RPMI7951 (cell line): Measurements from ENCODE around the gene PHF11. TPM values are rescaled to one million over a fixed set of nuclear protein-coding genes. Genes with fewer than 3 reads are reported as not detected.

Experiments used
- DNase-seq: peaks from one replicate; pipeline ENCODE4 v3.0.0-alpha.2; 2012; ENCODE audit warnings: low read depth
- total RNA-seq: library from RNA; depleted of rRNA; stranded (reverse); fragments of >200 nt; shearing (Covaris generic); gene quantifications from 2 replicates; pipeline ENCODE4 v1.2.3, GENCODE V29; 2014

The PHF11 gene
- total RNA-seq, 1 experiment from 2014 or later, result 20.2 TPM

DNA sequence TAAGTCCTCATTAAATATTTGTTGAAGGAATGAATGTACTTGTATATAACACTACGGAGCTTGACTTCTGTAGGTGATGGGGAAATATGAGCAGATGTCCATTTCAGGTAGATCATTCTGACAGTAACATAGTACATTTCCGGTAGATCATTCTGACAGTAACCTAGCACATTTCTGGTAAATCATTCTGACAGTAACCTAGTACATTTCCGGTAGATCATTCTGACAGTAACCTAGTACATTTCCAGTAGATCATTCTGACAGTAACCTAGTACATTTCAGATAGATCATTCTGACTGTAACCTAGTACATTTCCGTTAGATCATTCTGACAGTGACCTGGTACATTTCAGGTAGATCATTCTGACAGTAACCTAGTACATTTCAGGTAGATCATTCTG lies 2.5 kb downstream of the PHF11 start:
- DNase-seq, result no peak

- DNase-seq, result peak; percentile 79
Measured at GRCh38 chr13:49499889-49500660, 4.3 kb downstream of the PHF11 start.

- no peak for DNase-seq
Measured at GRCh38 chr13:49502954-49503353, 7.2 kb downstream of the PHF11 start.

- no peak for DNase-seq
Measured at GRCh38 chr13:49503951-49504350, 8.2 kb downstream of the PHF11 start.

DNA sequence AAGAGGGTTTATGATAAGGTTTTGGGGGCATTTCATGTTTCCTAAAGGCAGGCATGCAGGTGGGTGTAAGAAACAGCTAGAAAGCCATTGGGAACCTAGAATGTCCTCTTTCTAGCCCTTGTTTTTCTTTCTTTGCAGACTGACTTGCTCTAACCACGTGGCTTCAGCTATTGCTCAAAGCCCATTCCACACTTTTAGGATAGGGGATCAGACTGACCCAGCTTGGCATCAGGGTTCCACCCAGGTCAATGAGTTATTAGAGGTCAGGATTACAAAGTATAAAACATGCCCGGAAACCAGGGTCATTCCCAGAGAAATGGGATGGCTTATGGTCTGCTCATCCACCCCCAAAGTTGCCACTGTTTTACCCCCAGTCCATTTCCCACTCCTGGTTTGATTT lies 16.8 kb downstream of the PHF11 start:
- no peak for DNase-seq

DNA sequence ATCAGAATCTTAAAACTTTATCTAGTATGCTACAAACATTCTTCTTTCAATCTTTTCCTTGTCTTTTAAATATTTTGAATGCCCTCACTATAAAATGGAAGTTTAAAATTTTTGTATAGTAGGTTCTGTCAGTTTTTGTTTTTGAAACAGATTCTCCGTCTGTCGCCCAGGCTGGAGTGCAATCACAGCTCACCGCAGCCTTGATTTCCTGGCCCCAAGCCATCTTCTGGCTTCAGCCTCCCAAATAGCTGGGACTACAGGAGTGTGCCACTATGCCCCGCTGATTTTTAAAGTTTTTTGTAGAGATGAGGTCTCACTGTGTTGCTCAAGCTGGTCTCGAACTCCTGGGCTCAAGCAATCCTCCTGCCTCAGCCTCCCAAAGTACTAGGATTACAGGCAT lies 20.7 kb downstream of the PHF11 start:
- no peak for DNase-seq

DNA sequence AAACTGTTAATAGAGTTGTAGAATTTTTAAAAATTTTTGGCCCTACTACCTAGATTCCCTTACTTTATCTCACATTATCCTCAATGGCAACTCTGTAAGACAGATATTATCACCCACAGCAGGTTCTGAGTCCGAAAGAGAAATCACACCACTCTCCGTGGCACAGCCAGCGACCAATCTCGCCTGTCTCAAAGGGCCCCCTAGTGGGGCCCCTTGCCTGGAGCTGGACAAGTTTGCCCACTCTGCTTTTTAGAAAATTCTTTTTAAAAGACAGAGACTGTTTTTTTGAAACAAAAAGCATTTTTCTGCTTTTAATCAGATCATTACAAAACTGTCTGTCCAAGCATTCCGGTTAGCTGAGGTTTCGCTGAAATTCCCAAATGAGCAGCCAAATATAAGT lies 21.7 kb downstream of the PHF11 start:
- peak; percentile 8 for DNase-seq

DNA sequence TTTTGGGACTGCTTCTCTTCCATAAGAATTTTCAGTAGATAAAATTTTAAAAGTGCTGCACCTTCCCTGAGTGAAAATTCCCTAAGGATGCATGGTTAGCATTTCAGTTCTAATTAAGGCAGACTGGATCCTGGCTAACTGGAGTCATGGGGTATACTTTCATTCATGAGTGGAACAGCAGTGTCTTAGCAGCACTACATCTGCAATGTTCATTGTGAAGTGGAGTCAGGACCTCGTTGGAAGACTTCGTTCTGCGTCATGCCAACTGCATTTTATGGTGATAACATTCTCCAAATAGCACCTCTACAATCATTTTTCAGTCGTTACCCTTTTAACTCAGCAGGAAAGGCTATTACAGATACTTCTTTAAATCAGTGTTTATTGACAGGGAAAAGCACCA lies 25.5 kb downstream of the PHF11 start:
- no peak for DNase-seq

- no peak for DNase-seq
Measured at GRCh38 chr13:49524740-49525501, 29.2 kb downstream of the PHF11 start.

DNA sequence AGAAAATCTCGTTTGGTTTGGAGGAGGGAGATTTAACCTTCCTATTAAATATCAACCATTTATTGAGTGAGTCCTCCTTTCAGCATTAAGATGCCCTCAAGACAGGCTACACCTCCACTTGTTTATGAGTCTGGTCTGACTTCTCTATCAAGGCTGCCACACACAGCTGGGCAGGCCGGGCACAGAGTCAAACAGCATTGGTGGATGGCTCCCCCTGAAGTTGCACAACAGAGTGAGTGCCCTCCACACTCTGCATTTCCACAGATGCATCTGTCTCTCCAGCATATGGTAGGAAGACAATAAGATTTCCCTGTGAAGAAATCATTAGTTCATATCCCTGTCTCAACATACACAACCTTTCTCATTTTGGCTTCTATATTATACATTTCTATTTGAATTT lies 31.4 kb downstream of the PHF11 start:
- DNase-seq, result no peak

DNA sequence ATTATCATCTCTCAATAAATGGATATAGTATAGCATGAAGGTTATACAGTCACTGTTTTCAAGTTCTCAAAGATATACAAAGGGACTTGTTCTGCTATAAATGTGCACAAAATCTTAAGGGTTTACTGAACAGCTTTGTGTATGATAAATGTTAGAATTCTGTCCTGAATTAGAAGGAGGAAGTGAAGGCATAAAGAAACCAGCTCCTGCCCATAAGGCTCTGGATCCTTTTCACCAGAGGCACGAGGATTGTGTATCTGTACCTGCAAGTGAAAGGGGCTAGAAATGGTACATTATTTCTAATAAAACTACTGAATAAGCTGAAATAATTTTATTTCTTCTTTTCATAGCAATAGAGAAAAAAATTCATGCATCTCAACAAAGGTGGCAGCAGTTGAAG lies 32.4 kb downstream of the PHF11 start:
- no peak for DNase-seq

- DNase-seq, result no peak
Measured at GRCh38 chr13:49530457-49530856, 34.7 kb downstream of the PHF11 start.

GRCh38 chr13:49532593-49532992 lies 36.8 kb downstream of the PHF11 start:
- DNase-seq, result no peak

DNA sequence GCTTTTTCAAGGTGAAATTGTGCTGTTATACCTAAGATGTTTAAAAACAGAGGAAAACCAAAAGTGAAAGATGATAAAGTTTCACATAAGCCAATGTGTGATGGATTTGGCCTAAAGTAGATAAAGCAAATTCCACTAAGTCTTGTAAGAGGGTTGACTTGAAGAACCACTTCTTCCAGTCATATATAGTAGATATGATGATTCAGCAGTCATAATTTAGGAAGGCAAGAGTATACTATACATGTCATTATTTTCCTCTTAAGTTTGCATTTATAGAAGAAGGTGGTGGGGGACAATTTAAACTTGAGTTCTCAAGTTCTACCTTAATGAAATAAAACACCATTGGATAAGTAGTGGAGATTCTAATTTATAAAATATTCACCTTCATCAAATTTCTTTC lies 37.3 kb downstream of the PHF11 start:
- no peak for DNase-seq

DNA sequence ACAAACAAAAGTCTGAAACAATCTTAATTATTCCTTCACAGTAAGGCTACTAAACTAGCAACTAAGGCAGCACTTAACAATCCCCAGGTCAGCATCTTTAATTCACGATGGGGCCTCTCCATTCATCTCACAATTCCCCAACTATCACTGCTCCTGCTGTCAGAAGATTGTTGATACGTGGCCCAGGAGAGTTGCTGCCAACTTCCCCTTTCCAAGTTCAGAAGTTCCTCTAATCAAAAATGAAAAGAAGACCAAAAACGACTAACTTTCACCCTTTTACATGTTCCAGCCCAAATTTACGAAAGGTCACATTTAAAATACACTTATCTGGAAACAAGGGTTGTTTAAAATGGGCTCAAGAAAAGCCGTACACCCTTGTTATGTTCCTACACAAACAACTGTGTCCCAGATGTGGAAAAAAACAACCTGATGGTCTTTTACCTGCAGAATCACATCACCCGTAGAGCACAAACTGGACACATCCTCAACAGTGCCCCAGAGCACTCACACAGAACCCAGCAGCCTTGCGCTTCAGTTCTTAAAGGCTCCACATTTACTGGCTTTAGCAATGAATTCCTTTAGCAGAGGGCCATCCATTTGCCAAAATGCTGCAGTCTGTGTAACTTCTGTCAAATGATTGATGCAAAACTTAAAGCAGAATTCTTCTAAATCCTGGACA lies 38.0 kb downstream of the PHF11 start:
- no peak for DNase-seq

DNA sequence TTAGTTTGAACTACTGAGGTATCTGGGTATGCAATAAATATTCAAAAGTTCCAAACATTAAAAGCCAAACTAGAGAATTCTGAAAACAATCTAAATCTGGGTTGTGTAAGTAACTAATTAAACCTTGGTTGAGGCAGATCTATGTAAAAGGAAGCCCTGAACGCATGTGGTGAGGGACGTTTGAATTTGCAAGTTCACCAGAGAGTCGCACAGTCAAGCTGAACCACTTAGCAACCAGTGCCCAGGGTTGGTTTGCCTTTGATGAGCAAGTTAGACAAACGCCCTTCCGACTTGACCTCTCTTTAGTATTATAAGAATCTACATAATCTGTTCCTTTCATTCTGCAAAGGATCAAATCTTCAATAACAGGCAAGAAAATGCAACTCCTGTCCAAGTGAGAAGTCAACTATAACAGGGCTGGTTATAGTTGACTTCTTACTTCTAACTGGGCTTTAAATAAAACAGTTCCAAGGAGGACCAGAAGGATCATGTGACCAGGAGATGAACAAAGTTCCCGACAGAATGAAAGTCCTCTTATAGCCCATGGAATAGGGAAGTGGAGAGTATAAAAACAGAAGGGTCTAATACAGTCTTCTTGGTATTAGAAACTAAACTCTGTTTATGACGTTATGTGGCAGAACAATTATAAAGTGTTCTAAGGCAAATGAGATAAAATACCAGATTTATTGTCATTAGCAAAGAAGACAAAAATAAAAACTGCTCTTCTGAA lies 40.6 kb downstream of the PHF11 start:
- no peak for DNase-seq

DNA sequence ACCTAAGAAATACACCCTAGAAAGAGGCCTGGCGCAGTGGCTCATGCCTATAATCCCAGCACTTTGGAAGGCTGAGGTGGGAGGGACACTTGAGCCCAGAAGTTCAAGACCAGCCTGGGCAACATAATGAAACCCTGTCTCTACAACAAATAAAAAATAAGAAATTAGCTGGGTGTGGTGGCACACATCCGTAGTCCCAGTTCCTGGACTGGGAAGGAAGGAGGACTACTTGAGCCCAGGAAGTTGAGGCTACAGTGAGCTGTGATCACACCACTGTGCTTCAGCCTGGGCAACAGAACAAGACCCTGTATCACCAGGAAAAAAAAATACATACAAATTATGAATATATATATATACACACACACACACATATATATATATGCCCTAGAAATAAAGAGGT lies 42.7 kb downstream of the PHF11 start:
- DNase-seq, result no peak

GRCh38 chr13:49539313-49539712 lies 43.6 kb downstream of the PHF11 start:
- no peak for DNase-seq

- no peak for DNase-seq
Measured at GRCh38 chr13:49539746-49540145, 44.0 kb downstream of the PHF11 start.

DNA sequence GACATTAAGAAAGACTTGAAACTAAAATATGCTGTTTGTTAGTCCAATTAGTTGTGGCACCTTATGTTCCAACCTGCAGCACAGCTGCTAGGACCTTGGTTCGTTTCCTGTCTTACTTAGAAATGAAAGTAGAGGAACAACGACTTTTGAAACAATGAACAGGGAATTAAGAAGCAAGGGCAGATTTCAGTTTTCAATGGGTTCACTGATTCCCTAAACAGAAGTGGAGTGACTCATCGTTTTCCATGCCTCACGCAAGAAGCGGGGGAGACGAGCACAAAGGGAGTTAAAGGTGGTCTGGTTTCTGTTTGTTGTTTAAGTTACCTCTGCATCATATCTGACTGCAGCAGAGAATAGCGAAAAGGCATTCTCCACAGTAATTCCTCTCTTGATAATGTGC lies 44.8 kb downstream of the PHF11 start:
- peak; percentile 35 for DNase-seq

DNA sequence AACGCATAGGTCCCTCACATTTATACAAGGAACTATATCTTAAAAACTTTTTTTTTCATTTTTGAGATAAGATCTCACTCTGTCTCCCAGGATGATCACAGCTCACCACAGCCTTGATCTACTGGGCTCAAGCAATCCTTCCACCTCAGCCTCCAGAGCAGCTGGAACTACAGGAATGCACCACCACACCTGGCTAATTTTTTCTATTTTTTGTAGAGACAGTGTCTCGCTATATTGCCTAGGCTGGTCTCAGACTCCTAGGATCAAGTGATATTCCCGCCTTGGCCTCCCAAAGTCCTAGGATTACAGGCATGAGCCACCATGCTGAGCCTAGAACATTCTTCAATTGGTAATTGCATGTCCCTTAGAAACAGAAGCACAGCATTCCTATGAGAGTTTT lies 47.9 kb downstream of the PHF11 start:
- no peak for DNase-seq

DNA sequence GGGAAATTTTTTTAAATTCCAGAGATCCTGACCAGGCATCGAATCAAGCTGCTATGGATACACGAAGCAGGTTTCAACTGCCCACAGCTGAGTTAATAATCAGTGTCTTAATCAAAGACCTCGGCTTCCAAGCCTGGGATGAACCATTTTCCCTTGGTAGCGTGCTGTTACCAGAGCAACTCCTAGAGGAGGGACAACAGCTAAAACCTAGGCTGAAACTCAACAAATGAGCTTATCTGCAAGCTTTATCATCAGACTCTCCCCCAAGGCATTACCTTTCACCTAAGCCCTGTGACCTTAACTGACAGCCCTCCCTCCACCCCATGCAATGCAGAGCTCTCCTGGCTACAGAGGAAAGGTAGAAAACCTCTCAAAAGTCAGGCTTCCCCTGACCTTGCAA lies 49.9 kb downstream of the PHF11 start:
- no peak for DNase-seq
